Measurements from ENCODE around the gene IRF3.

IRF3 gene

GRCh38 chr19:49614096-49614833 is 51.4 kb downstream of the IRF3 start:
- DNase-seq, result no peak

GRCh38 chr19:49613374-49613773 is 52.3 kb downstream of the IRF3 start:
- DNase-seq, result no peak

Measured in CD4-positive, alpha-beta T cell treated with Interleukin-1 beta for 1 hour (primary cell).